GM18517 (cell line): ENCODE data around the gene MRPL24.

Source experiments
- ATAC-seq: cut with Tn5 transposase; IDR thresholded peaks from one replicate; pipeline ENCODE4 v1.9.1; 2021; ENCODE audit warnings: mild to moderate bottlenecking, moderate library complexity; ENCODE audit not compliant: unreplicated experiment

The MRPL24 gene

GRCh38 chr1:156744786-156745419, 4.0 kb upstream of the MRPL24 start:
- ATAC-seq: no peak

- ATAC-seq: no peak
Measured at GRCh38 chr1:156744344-156744743, 3.5 kb upstream of the MRPL24 start.

GRCh38 chr1:156743367-156744302, 2.7 kb upstream of the MRPL24 start:
- ATAC-seq: no peak

- no peak for ATAC-seq
Measured at GRCh38 chr1:156742801-156743200, 1.9 kb upstream of the MRPL24 start.

- ATAC-seq: no peak
Measured at GRCh38 chr1:156742017-156742416, 1.1 kb upstream of the MRPL24 start.

- ATAC-seq: no peak
Measured at GRCh38 chr1:156741481-156741983, 644 bp upstream of the MRPL24 start.

GRCh38 chr1:156740237-156740740, 599 bp downstream of the MRPL24 start:
- no peak for ATAC-seq

GRCh38 chr1:156738916-156739315, 2.0 kb downstream of the MRPL24 start:
- ATAC-seq: no peak

- ATAC-seq: no peak
Measured at GRCh38 chr1:156738407-156738806, 2.5 kb downstream of the MRPL24 start.

GRCh38 chr1:156733989-156734584, 6.8 kb downstream of the MRPL24 start:
- ATAC-seq: no peak

GRCh38 chr1:156728599-156729462, 12.1 kb downstream of the MRPL24 start, which contains the start of gene ISG20L2:
Gene ISG20L2, minus strand, starts transcription at chr1:156728766. Its CDS starts 1,114 bp downstream, at chr1:156727652.
- ATAC-seq: peak; percentile 80

GRCh38 chr1:156727926-156728598, 12.8 kb downstream of the MRPL24 start, which contains the start of gene METTL25B:
Gene METTL25B, plus strand, starts transcription at chr1:156728469. Its CDS starts 636 bp downstream, at chr1:156729105.
- ATAC-seq: peak; percentile 38

- ATAC-seq: no peak
Measured at GRCh38 chr1:156727492-156727891, 13.4 kb downstream of the MRPL24 start.

- no peak for ATAC-seq
Measured at GRCh38 chr1:156726549-156727226, 14.2 kb downstream of the MRPL24 start.

GRCh38 chr1:156725683-156726280, 15.1 kb downstream of the MRPL24 start:
- ATAC-seq: peak; percentile 46

GRCh38 chr1:156721535-156721934, 19.4 kb downstream of the MRPL24 start:
- no peak for ATAC-seq

GRCh38 chr1:156721131-156721530, 19.8 kb downstream of the MRPL24 start:
- ATAC-seq: no peak

GRCh38 chr1:156717351-156717750, 23.5 kb downstream of the MRPL24 start:
- ATAC-seq: no peak

GRCh38 chr1:156714830-156715229, 26.1 kb downstream of the MRPL24 start:
- ATAC-seq: no peak
